Activated CD4-positive, alpha-beta T cell treated with anti-CD3 and anti-CD28 coated beads, Interleukin-2, amount 50 U/mL, for 1 hour (primary cell): Measurements from ENCODE around the gene BMS1.
A peak's percentile ranks its signal among the peaks of the same experiment; 100 is the strongest.
"Not testable (repeated sequence)": the region's sequence is repeated elsewhere in the genome, so short reads cannot be mapped to it uniquely, and the experiment has no call there.

Experiments
- DNase-seq: peaks from one replicate; pipeline ENCODE4 v3.0.0-alpha.2; 2020

Gene BMS1

GRCh38 chr10:42802876-42803275 is 20.3 kb downstream of the BMS1 start:
- no peak for DNase-seq

GRCh38 chr10:42809676-42810075 is 27.1 kb downstream of the BMS1 start:
- DNase-seq, result no peak

GRCh38 chr10:42812028-42812427 is 29.4 kb downstream of the BMS1 start:
- DNase-seq, result no peak

- not testable (repeated sequence) for DNase-seq
These were observed 31.5 kb downstream of the BMS1 start for GRCh38 chr10:42813989-42814687.

- DNase-seq, result not testable (repeated sequence)
These were observed 33.7 kb downstream of the BMS1 start for GRCh38 chr10:42816334-42816733.

GRCh38 chr10:42816912-42817311 is 34.3 kb downstream of the BMS1 start:
- no peak for DNase-seq

GRCh38 chr10:42817417-42817816 is 34.8 kb downstream of the BMS1 start:
- not testable (repeated sequence) for DNase-seq

GRCh38 chr10:42826759-42827158 is 44.2 kb downstream of the BMS1 start:
- not testable (repeated sequence) for DNase-seq

- no peak for DNase-seq
These were observed 44.6 kb downstream of the BMS1 start for GRCh38 chr10:42827201-42827600.

- not testable (repeated sequence) for DNase-seq
These were observed 45.8 kb downstream of the BMS1 start for GRCh38 chr10:42828391-42828790.

GRCh38 chr10:42830237-42830636 is 47.6 kb downstream of the BMS1 start:
- DNase-seq, result no peak

GRCh38 chr10:42836096-42836495 is 53.5 kb downstream of the BMS1 start:
- DNase-seq, result no peak

- DNase-seq, result no peak
These were observed 54.3 kb downstream of the BMS1 start for GRCh38 chr10:42836771-42837468.

- not testable (repeated sequence) for DNase-seq
These were observed 62.2 kb downstream of the BMS1 start for GRCh38 chr10:42844810-42845209.

- not testable (repeated sequence) for DNase-seq
These were observed 64.7 kb downstream of the BMS1 start for GRCh38 chr10:42847261-42847660.

GRCh38 chr10:42850931-42851330 is 68.3 kb downstream of the BMS1 start:
- no peak for DNase-seq

GRCh38 chr10:42859256-42859655 is 76.7 kb downstream of the BMS1 start:
- no peak for DNase-seq

GRCh38 chr10:42860016-42860415 is 77.4 kb downstream of the BMS1 start:
- not testable (repeated sequence) for DNase-seq

- DNase-seq, result not testable (repeated sequence)
These were observed 80.2 kb downstream of the BMS1 start for GRCh38 chr10:42862801-42863200.

- DNase-seq, result no peak
These were observed 82.0 kb downstream of the BMS1 start for GRCh38 chr10:42864575-42864974.

GRCh38 chr10:42865716-42866114 is 83.1 kb downstream of the BMS1 start:
- DNase-seq, result no peak

GRCh38 chr10:42866115-42866995 is 83.8 kb downstream of the BMS1 start:
- DNase-seq, result peak; percentile 33

GRCh38 chr10:42867571-42867970 is 85.0 kb downstream of the BMS1 start:
- no peak for DNase-seq
